GM13977 (cell line): Measurements from ENCODE around the gene SHROOM3.
"Not testable (repeated sequence)": the region's sequence is repeated elsewhere in the genome, so short reads cannot be mapped to it uniquely, and the experiment has no call there.

Source experiments
- DNase-seq: peaks from one replicate; pipeline ENCODE4 v3.0.0; 2012; ENCODE audit warnings: low spot score
- in situ Hi-C: fragments of 300-500 bp; cut with MboI; formaldehyde crosslinking; loops from one replicate; pipeline ENCODE4 v1.12.0; 2022; ENCODE audit warnings: low sequenced_read_pairs, low pct_unique_long_range_greater_than_20kb, mixed read lengths, inconsistent platforms; ENCODE audit not compliant: unreplicated experiment
- TF ChIP-seq, protein P1 (sequence below): IDR thresholded peaks from 2 replicates; pipeline ENCODE4 v1.5.1; 2012; ENCODE audit warnings: mild to moderate bottlenecking, control low read depth; ENCODE audit not compliant: insufficient read depth; ENCODE audit errors: extremely low read depth, missing control alignments

Gene SHROOM3

DNA sequence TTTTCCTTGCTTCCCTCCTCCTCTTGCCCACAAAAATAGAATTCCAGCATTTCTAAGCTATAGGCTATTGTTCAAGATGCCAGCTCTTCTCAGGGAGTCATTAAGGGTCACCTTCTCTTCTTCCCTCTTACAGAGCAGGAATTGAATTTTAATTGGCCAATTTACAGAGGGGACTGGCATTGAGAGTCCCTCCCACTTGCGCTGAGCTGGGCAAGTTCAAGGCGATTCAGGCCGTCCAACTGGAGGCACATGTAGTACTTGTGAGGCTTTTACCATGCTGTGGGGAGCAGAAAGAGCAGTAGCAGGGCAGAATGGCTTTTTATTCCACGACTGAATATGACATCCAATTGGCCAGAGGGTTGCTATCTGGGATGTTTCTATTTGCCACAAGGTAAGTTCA is 281.0 kb downstream of the SHROOM3 start:
- no peak for DNase-seq
- TF ChIP-seq, protein P1, sequence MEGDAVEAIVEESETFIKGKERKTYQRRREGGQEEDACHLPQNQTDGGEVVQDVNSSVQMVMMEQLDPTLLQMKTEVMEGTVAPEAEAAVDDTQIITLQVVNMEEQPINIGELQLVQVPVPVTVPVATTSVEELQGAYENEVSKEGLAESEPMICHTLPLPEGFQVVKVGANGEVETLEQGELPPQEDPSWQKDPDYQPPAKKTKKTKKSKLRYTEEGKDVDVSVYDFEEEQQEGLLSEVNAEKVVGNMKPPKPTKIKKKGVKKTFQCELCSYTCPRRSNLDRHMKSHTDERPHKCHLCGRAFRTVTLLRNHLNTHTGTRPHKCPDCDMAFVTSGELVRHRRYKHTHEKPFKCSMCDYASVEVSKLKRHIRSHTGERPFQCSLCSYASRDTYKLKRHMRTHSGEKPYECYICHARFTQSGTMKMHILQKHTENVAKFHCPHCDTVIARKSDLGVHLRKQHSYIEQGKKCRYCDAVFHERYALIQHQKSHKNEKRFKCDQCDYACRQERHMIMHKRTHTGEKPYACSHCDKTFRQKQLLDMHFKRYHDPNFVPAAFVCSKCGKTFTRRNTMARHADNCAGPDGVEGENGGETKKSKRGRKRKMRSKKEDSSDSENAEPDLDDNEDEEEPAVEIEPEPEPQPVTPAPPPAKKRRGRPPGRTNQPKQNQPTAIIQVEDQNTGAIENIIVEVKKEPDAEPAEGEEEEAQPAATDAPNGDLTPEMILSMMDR, result no peak
- in situ Hi-C loops, result no loop called here

DNA sequence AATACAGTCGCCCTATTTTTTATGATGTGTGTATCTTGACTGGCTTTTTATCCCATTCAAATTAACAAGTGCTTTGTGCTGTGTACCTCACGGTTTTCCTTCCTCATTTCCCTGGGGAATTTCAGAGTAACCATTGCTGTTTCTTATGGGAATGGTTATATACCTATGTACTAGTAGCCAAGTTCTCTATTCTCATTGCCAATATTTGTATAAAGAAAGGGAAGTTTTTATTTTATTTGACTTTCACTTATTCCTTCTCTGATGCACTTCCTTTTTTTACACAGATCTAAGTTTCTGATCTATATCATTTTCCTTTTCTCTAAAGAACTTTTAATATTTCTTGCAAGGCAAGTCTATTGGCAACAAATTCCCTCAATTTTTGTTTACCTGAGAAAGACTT is 281.6 kb downstream of the SHROOM3 start:
- TF ChIP-seq, protein P1, result no peak
- in situ Hi-C loops, result no loop called here
- DNase-seq, result no peak

DNA sequence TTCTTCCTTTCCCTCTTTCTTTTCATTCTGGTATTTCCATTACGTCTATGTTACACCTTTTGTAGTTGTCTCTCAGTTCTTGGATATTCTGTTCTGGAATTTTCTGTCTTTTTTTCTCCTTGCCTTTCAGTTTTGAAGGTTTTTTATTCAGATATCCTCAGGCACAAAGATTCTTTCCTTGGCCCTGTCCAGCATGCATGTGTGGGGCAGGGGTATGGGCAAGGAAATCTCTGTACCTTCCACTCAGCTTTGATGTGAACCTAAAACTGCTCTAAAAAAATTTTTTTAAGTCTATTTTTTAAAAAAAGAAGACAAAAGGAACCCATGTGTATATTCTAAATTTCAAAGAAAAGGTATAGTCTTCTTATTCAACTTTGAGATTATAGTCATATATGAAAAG is 282.4 kb downstream of the SHROOM3 start:
- TF ChIP-seq, protein P1, result no peak
- in situ Hi-C loops, result no loop called here
- no peak for DNase-seq

DNA sequence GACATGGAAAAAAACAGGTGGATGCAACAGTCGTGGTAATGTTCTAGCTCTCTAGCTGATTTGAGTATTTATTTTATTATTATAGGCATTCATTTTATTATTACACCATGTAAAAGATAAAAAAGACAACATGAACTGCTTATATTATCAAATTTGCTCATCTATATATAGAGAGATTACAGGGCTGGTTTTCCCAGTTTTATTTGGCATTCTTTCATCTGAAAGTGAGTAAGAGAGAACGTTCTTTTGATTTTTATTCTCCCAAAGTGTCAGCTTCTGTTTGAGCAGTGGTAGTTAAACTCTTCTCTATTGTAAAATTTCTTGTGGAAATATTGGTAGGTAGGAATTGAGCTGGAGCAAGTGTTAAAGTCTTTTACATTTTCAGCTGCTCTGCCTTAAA is 283.0 kb downstream of the SHROOM3 start:
- TF ChIP-seq, protein P1, result no peak
- no peak for DNase-seq
- in situ Hi-C loops, result no loop called here

DNA sequence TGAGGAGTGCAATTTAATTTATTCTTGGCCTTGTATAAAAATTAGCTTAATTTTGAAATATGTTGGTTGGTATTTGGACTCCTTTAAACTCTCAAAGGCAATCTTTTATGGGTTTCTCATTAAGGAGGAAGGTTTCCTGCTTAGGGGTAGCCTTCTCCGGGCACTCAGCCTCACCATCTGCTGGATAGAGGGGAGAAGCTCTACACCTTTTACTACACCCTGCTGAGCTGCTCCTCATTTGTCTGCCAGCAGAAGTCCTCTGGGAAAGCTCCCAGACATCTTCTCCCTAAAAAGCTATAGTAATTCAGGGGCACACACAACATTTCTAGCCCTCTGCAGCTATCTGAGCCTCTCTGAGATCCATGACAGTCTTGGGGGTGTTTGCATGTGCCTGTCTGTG is 283.8 kb downstream of the SHROOM3 start:
- no peak for DNase-seq
- in situ Hi-C loops, result no loop called here
- TF ChIP-seq, protein P1, result no peak

DNA sequence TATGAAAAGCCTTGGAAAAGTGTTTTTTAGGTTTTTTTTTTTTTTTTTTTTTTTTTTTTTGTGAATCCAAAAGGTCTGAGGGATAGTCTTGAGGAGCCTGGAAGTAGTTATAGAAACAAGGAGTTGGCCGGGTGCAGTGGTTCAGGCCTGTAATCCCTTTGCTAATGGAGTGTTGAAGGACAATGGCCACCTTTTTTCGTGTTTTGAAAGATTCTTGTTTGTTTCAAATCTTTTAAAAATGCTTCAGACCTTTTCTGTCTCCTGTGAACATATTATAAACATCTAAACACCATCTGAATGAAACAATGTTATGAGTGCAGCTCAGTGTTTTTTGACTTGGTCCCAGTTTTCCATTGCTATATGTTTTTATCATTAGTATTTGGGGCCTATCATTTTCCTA is 285.1 kb downstream of the SHROOM3 start:
- TF ChIP-seq, protein P1, result no peak
- in situ Hi-C loops, result no loop called here
- no peak for DNase-seq

DNA sequence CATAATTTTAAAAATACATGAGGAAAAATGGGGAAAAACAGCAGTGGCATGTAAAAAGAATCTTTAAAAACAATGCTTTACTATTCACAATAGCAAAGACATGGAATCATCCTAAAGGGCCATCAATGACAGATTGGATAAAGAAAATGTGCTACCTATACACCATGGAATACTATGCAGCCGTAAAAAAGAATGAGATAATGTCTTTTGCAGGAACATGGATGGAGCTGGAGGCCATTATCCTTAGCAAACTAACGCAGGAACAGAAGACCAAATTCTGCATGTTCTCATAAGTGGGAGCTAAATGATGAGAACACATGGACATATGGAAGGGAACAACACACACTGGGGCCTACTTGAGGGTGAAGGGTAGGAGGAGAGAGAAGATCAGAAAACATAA is 287.1 kb downstream of the SHROOM3 start:
- DNase-seq, in situ Hi-C loops: not testable (repeated sequence)
